Measurements from ENCODE around the gene SETD2.
"Not testable (repeated sequence)": the region's sequence is repeated elsewhere in the genome, so short reads cannot be mapped to it uniquely, and the experiment has no call there.

SETD2 gene

GRCh38 chr3:47163169-47164006 is 525 bp downstream of the SETD2 start:
- DNase-seq (ENCODE audit: insufficient read length) (peak; percentile 30), FAIRE-seq (peak; percentile 81)
- TF ChIP-seq POLR2A (IDR thresholded peaks at IDR 0.05; ENCODE audit: low read depth, low read length), result peak; percentile 30; the same call in 1 of the 2 replicates
- TF ChIP-seq POLR2AphosphoS5 (IDR thresholded peaks at IDR 0.05; ENCODE audit: low read depth, low read length), result no peak
- no peak for TF ChIP-seq TAF1 (IDR thresholded peaks at IDR 0.05; ENCODE audit: borderline replicate concordance, low read depth, low read length)

- no peak for TF ChIP-seq TAF1 (IDR thresholded peaks at IDR 0.05; ENCODE audit: borderline replicate concordance, low read depth, low read length)
- no peak for TF ChIP-seq POLR2A (IDR thresholded peaks at IDR 0.05; ENCODE audit: low read depth, low read length)
- no peak for TF ChIP-seq POLR2AphosphoS5 (IDR thresholded peaks at IDR 0.05; ENCODE audit: low read depth, low read length)
- FAIRE-seq (no peak), DNase-seq (ENCODE audit: insufficient read length) (no peak)
These were observed 1.2 kb downstream of the SETD2 start for GRCh38 chr3:47162697-47163168.

- FAIRE-seq, result no peak
- DNase-seq (ENCODE audit: insufficient read length), result no peak
- no peak for TF ChIP-seq POLR2AphosphoS5 (IDR thresholded peaks at IDR 0.05; ENCODE audit: low read depth, low read length)
- no peak for TF ChIP-seq POLR2A (IDR thresholded peaks at IDR 0.05; ENCODE audit: low read depth, low read length)
- TF ChIP-seq TAF1 (IDR thresholded peaks at IDR 0.05; ENCODE audit: borderline replicate concordance, low read depth, low read length), result no peak
These were observed 1.8 kb downstream of the SETD2 start for GRCh38 chr3:47161983-47162696.

DNA sequence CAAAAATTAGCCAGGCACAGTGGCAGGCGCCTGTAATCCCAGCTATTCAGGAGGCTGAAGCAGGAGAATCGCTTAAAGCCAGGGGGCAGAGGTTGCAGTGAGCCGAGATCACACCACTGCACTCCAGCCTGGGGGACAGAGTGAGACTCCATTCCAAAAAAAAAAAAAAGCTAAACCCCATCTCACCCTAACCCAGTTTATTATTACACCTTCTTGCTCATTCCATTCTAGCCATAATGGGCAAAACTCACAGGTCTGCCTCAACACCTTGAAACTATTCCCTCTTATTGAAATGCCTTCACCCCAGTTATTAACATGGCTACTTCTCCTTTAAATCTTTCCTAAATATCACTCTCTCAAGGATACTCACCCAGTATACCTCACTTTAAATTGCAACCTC is 4.1 kb downstream of the SETD2 start:
- DNase-seq (ENCODE audit: insufficient read length) (no peak), FAIRE-seq (no peak)
- no peak for TF ChIP-seq POLR2AphosphoS5 (IDR thresholded peaks at IDR 0.05; ENCODE audit: low read depth, low read length)
- TF ChIP-seq TAF1 (IDR thresholded peaks at IDR 0.05; ENCODE audit: borderline replicate concordance, low read depth, low read length), result no peak
- no peak for TF ChIP-seq POLR2A (IDR thresholded peaks at IDR 0.05; ENCODE audit: low read depth, low read length)

DNA sequence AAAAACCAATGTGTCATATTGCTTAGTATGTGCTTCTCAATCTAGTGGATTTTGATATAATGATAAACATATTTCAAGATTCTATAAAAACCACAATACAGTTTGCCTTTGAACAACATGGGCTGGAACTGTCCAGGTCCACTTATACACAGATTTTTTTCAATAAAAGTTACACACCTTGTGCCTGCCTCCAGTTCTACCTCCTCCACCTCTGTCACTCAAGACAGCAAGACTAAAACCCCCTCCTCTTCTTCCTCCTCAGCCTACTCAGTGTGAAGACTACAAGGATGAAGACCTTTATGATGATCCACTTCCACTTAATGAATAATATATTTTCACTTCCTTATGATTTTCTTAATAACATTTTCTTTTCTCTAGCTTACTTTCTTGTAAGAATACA is 5.7 kb downstream of the SETD2 start:
- FAIRE-seq (no peak), DNase-seq (ENCODE audit: insufficient read length) (no peak)
- TF ChIP-seq TAF1 (IDR thresholded peaks at IDR 0.05; ENCODE audit: borderline replicate concordance, low read depth, low read length), result no peak
- no peak for TF ChIP-seq POLR2A (IDR thresholded peaks at IDR 0.05; ENCODE audit: low read depth, low read length)
- TF ChIP-seq POLR2AphosphoS5 (IDR thresholded peaks at IDR 0.05; ENCODE audit: low read depth, low read length), result no peak

GRCh38 chr3:47156396-47156795 is 7.5 kb downstream of the SETD2 start:
- DNase-seq (ENCODE audit: insufficient read length) (no peak), FAIRE-seq (no peak)
- TF ChIP-seq POLR2AphosphoS5 (IDR thresholded peaks at IDR 0.05; ENCODE audit: low read depth, low read length) (no peak), POLR2A (IDR thresholded peaks at IDR 0.05; ENCODE audit: low read depth, low read length) (no peak), TAF1 (IDR thresholded peaks at IDR 0.05; ENCODE audit: borderline replicate concordance, low read depth, low read length) (no peak)

GRCh38 chr3:47152578-47152977 is 11.3 kb downstream of the SETD2 start:
- FAIRE-seq (no peak), DNase-seq (ENCODE audit: insufficient read length) (no peak)
- TF ChIP-seq POLR2A (IDR thresholded peaks at IDR 0.05; ENCODE audit: low read depth, low read length), result no peak
- TF ChIP-seq POLR2AphosphoS5 (IDR thresholded peaks at IDR 0.05; ENCODE audit: low read depth, low read length), result no peak
- no peak for TF ChIP-seq TAF1 (IDR thresholded peaks at IDR 0.05; ENCODE audit: borderline replicate concordance, low read depth, low read length)

DNA sequence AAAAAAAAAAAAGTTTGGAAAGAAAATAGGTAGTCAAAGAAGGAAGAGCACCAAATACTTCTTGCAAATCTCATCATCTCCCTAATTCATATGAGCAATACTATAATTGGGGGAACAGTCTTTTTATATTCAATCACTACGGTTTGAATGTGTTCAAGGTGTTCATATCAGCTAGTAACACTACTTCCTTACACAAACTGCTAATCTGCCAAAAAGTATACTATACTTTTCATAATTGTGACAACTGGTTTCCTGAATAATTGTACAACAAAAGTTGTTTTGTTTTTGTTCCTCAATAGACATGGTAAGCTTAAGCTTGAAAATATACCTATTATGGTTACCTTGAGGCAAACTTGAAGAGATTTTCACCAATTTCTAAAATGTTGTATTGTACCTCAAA is 12.1 kb downstream of the SETD2 start:
- FAIRE-seq (no peak), DNase-seq (ENCODE audit: insufficient read length) (no peak)
- TF ChIP-seq TAF1 (IDR thresholded peaks at IDR 0.05; ENCODE audit: borderline replicate concordance, low read depth, low read length) (no peak), POLR2A (IDR thresholded peaks at IDR 0.05; ENCODE audit: low read depth, low read length) (no peak), POLR2AphosphoS5 (IDR thresholded peaks at IDR 0.05; ENCODE audit: low read depth, low read length) (no peak)

DNA sequence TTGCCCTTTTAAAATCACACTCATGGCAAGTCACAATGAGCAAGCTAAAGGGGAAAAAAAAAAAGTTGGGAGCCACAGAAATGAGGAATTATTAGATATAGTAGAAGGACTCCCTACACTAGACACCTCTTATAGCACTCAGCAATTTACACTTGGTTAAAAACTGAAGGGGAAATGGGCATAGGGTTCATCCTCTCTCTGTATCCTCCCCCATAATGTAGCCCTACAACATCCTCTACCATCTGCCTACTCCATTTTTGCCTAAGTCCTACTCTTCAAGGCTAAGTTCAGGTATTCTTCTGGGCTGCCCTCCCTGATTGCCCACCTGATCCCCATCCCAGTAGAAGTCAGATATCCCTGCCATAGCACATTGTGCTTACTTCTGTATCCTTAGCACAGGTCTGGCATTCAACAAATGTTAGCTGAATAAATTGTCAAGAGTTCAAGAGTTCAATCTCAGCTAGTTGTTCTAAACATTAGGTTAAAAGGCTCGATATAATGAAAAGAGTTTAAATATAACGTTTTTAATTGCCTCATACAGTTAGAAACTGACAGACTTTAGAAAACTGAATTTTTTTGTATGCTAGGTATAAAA is 14.5 kb downstream of the SETD2 start:
- FAIRE-seq, result no peak
- DNase-seq (ENCODE audit: insufficient read length), result no peak

GRCh38 chr3:47145272-47145671 is 18.6 kb downstream of the SETD2 start:
- FAIRE-seq (no peak), DNase-seq (ENCODE audit: insufficient read length) (no peak)
- no peak for TF ChIP-seq POLR2AphosphoS5 (IDR thresholded peaks at IDR 0.05; ENCODE audit: low read depth, low read length)
- no peak for TF ChIP-seq TAF1 (IDR thresholded peaks at IDR 0.05; ENCODE audit: borderline replicate concordance, low read depth, low read length)
- no peak for TF ChIP-seq POLR2A (IDR thresholded peaks at IDR 0.05; ENCODE audit: low read depth, low read length)

More for the DNA sequence above, 14.5 kb downstream of the SETD2 start:
- no peak for TF ChIP-seq TAF1 (IDR thresholded peaks at IDR 0.05; ENCODE audit: borderline replicate concordance, low read depth, low read length)
- no peak for TF ChIP-seq POLR2A (IDR thresholded peaks at IDR 0.05; ENCODE audit: low read depth, low read length)
- no peak for TF ChIP-seq POLR2AphosphoS5 (IDR thresholded peaks at IDR 0.05; ENCODE audit: low read depth, low read length)

GRCh38 chr3:47143068-47143467 is 20.8 kb downstream of the SETD2 start:
- TF ChIP-seq POLR2A (IDR thresholded peaks at IDR 0.05; ENCODE audit: low read depth, low read length) (no peak), TAF1 (IDR thresholded peaks at IDR 0.05; ENCODE audit: borderline replicate concordance, low read depth, low read length) (no peak), POLR2AphosphoS5 (IDR thresholded peaks at IDR 0.05; ENCODE audit: low read depth, low read length) (no peak)
- FAIRE-seq (no peak), DNase-seq (ENCODE audit: insufficient read length) (no peak)

DNA sequence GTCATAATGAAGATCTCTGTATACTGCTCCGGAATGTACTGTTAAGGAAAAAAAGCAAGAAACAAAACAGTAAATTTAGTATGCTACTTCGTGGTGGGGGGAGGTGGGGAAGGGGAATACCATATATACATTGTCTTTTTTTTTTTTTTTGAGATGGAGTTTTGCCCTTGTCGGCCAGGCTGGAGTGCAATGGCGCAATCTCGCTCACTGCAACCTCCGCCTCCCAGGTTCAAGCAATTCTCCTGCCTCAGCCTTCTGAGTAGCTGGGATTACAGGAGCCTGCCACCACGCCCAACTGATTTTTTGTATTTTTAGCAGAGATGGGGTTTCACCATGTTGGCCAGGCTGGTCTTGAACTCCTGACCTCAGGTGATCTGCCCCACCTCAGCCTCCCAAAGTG is 21.4 kb downstream of the SETD2 start:
- not testable (repeated sequence) for DNase-seq (ENCODE audit: insufficient read length); FAIRE-seq

DNA sequence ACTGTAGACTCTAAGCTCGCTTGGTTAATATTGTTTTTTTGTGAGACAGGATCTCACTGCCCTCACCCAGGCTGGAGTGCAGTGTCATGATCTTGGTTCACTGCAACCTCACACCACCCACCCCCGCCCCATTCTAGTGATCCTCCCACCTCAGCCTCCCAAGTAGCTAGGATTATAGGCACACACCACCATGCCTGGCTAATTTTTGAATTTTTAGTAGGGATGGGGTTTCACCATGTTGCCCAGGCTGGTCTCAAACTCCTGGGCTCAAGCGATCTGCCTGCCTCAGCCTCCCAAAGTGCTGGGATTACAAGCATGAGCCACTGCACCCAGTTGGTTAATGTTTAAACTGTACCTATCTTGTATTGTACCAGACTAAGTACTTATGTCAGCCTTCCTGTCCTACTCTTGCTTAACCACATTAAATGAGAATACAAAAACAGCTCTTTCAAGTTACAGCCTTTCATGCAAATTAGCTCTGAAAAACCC is 22.9 kb downstream of the SETD2 start:
- FAIRE-seq (peak; percentile 51), DNase-seq (ENCODE audit: insufficient read length) (peak; percentile 13)

- not testable (repeated sequence) for FAIRE-seq; DNase-seq (ENCODE audit: insufficient read length)
These were observed 23.4 kb downstream of the SETD2 start for GRCh38 chr3:47140553-47140952.

Data from GM12892 (cell line).